Gastrocnemius medialis (tissue), 4 donors: ENCODE measurements around the gene ZNF43. TPM values are rescaled to one million over a fixed set of nuclear protein-coding genes. Genes with fewer than 3 reads are reported as not detected.

Experiments
- ATAC-seq, 2 donors: fragments of 150-250 bp; one replicate each; pipeline ENCODE4 v1.9.1; 2016
- DNase-seq, 2 donors: peaks; one replicate each; pipeline ENCODE4 v3.0.0-alpha.2; 2019
- H3K27ac ChIP-seq, 4 donors: fragments of 200-600 bp; sonication (generic); 1 replicate in 1 of 4; 2 replicates in 3 of 4; pipeline ENCODE4 v1.5.1; 2016 to 2018; ENCODE audit warnings: mild to moderate bottlenecking in 2 of 4, moderate library complexity in 1 of 4
- H3K27me3 ChIP-seq, 3 donors: fragments of 200-600 bp; sonication (generic) in 2 of 3; 1 replicate in 1 of 3; 2 replicates in 2 of 3; pipeline versions ENCODE4 v1.5.1 to v1.6.0; 2016 to 2019; ENCODE audit warnings: mild to moderate bottlenecking in 1 of 3, moderate library complexity in 1 of 3
- H3K36me3 ChIP-seq, 2 donors: fragments of 200-600 bp; sonication (generic) in 1 of 2; one replicate each; pipeline ENCODE4 v1.5.1; 2017 to 2018
- H3K4me1 ChIP-seq, 2 donors: fragments of 200-600 bp; sonication (generic) in 1 of 2; one replicate each; pipeline ENCODE4 v1.5.1; 2016 to 2017; ENCODE audit warnings: mild to moderate bottlenecking in 2 of 2
- H3K4me3 ChIP-seq, 4 donors: fragments of 200-600 bp; sonication (generic) in 3 of 4; 1 replicate in 1 of 4; 2 replicates in 3 of 4; pipeline ENCODE4 v1.5.1; 2016 to 2019; ENCODE audit warnings: mild to moderate bottlenecking in 2 of 4
- H3K9me3 ChIP-seq, 3 donors: fragments of 200-600 bp; sonication (generic) in 2 of 3; 1 replicate in 1 of 3; 2 replicates in 2 of 3; pipeline ENCODE4 v1.5.1; 2016 to 2019
- POLR2A ChIP-seq, 2 donors: fragments of 450-650 bp; IDR thresholded peaks; one replicate each; pipeline ENCODE4 v1.6.1; 2017; ENCODE audit warnings: antibody characterized with exemption in 2 of 2, mild to moderate bottlenecking in 2 of 2, moderate library complexity in 2 of 2
- in situ Hi-C, 4 donors: fragments of 200-750 bp; cut with MboI; loops; one replicate each; pipeline versions ENCODE4 v1.15.0 to v1.8.0; 2017; ENCODE audit warnings: low sequenced_read_pairs in 4 of 4
- intact Hi-C: fragments of 100-400 bp; cut with DNase I; formaldehyde crosslinking; loops from one replicate; pipeline ENCODE4 v1.15.1; 2023; ENCODE audit warnings: low total_unique reads
- total RNA-seq, 4 donors: library from RNA; depleted of rRNA; stranded (reverse); fragments of >200 nt; gene quantifications; one replicate each; pipeline versions ENCODE4 v1.1.0 to v1.2.3, GENCODE V29; 2016
- TF ChIP-seq, protein P1 (sequence below), 5 experiments: fragments of 450-650 bp in 3 of 5; fragments of 200-600 bp in 2 of 5; sonication (generic) in 2 of 5; IDR thresholded peaks in 4 of 5; conservative IDR thresholded peaks in 1 of 5; 1 replicate in 4 of 5; 2 replicates in 1 of 5; pipeline ENCODE4 v1.5.1; 2016 to 2019; ENCODE audit warnings: antibody characterized with exemption in 5 of 5, mild to moderate bottlenecking in 3 of 5, moderate library complexity in 3 of 5

Gene ZNF43
- total RNA-seq, 4 donors from 2014 or later, result 1.2 to 5.4 (median 3.0) TPM

- TF ChIP-seq, protein P1, sequence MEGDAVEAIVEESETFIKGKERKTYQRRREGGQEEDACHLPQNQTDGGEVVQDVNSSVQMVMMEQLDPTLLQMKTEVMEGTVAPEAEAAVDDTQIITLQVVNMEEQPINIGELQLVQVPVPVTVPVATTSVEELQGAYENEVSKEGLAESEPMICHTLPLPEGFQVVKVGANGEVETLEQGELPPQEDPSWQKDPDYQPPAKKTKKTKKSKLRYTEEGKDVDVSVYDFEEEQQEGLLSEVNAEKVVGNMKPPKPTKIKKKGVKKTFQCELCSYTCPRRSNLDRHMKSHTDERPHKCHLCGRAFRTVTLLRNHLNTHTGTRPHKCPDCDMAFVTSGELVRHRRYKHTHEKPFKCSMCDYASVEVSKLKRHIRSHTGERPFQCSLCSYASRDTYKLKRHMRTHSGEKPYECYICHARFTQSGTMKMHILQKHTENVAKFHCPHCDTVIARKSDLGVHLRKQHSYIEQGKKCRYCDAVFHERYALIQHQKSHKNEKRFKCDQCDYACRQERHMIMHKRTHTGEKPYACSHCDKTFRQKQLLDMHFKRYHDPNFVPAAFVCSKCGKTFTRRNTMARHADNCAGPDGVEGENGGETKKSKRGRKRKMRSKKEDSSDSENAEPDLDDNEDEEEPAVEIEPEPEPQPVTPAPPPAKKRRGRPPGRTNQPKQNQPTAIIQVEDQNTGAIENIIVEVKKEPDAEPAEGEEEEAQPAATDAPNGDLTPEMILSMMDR (IDR thresholded peaks at IDR 0.05 in 4 of 5, conservative IDR thresholded peaks at IDR 0.05 in 1 of 5), result no peak
- no peaks in the 10 kb centered on the region for H3K27me3 ChIP-seq
- H3K4me1 ChIP-seq, result no peaks in the 10 kb centered on the region
- H3K27ac ChIP-seq, result no peak overlapping the region
- H3K4me3 ChIP-seq, result no peak overlapping the region
- H3K9me3 ChIP-seq, result no peaks in the 10 kb centered on the region
- in situ Hi-C loops, result no loop called here
- H3K36me3 ChIP-seq, result peaks cover 0 to 12% of the 10 kb centered on the region in 2 donors
- ATAC-seq (no peak), DNase-seq (no peak)
- intact Hi-C loops, result no loop called here
These were observed 7.1 kb upstream of the ZNF43 start for GRCh38 chr19:21843081-21843480.

DNA sequence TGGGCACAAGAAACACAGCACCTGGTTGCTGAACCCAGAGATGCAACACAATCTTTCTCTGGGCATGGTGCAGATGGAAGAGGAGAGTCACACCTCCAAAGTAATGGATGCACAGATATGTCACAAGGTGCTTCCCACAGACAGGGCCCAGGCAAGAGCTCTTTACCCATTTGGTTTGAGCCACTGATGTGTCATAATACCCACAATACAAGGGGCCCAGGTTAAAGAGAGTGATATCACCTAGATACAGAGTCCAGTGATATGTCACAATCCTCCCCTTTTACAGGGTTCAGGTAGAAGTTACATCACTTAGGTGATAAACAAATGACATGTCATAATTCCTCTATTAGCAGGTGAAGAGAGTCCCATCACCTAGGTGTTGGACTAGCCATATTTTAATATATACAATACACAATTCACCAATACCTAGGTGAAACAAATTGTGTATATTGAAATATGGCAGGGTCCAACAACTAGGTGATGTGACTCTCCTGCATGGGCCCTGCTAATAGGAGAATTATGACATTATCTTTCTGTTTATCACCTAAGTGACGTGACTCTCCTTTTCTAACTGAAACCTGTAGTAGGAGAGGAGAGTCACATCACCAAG, 5.6 kb upstream of the ZNF43 start:
- intact Hi-C loops (no loop called here), in situ Hi-C loops (no loop called here)
- Histone ChIP-seq H3K4me1 (peaks cover 0 to under 1% of the 10 kb centered on the region in 2 donors), H3K4me3 (no peak overlapping the region), H3K36me3 (peaks cover 0 to 12% of the 10 kb centered on the region in 2 donors), H3K9me3 (no peaks in the 10 kb centered on the region), H3K27me3 (no peaks in the 10 kb centered on the region), H3K27ac (no peak overlapping the region)
- DNase-seq, result no peak
- no peak for ATAC-seq
- TF ChIP-seq POLR2A (IDR thresholded peaks at IDR 0.05), result no peak
- TF ChIP-seq, protein P1 (IDR thresholded peaks at IDR 0.05 in 4 of 5, conservative IDR thresholded peaks at IDR 0.05 in 1 of 5), result no peak

DNA sequence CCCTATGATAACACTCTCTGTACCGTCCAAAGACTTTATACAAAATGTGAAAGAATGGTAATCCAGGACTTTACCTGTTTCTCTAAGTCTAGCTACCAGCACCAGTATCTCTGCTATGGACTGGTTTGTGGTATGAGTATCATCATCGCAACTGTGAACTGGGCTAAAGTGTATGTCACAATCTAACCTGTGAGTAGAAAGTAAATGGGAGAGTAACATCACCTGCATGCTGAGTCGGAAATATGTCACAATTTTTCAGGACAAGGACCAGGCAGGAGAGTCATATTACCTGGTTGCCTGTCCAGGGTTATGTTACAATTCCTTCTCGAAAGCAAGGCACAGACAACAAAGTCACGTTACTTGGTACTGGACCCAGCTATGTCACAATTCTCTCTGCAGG, 5.1 kb upstream of the ZNF43 start:
- H3K27me3 ChIP-seq, result no peaks in the 10 kb centered on the region
- ATAC-seq, result no peak
- no peak for TF ChIP-seq POLR2A (IDR thresholded peaks at IDR 0.05)
- TF ChIP-seq, protein P1 (IDR thresholded peaks at IDR 0.05 in 4 of 5, conservative IDR thresholded peaks at IDR 0.05 in 1 of 5), result no peak
- no peak overlapping the region for H3K4me3 ChIP-seq
- DNase-seq, result no peak
- no peak overlapping the region for H3K27ac ChIP-seq
- in situ Hi-C loops, result no loop called here
- H3K36me3 ChIP-seq, result peaks cover 0 to 12% of the 10 kb centered on the region in 2 donors
- peaks cover 0 to 4% of the 10 kb centered on the region in 2 donors for H3K4me1 ChIP-seq
- intact Hi-C loops, result no loop called here
- no peaks in the 10 kb centered on the region for H3K9me3 ChIP-seq

GRCh38 chr19:21839976-21840375, 4.0 kb upstream of the ZNF43 start:
- in situ Hi-C loops, result loop anchor here in 1 of 4 donors (10.0 kb wide), 1 partner anchor 445 kb away; the partner anchor contains the start of gene ZNF493
- no peaks in the 10 kb centered on the region for H3K9me3 ChIP-seq
- DNase-seq (no peak), ATAC-seq (no peak)
- TF ChIP-seq, protein P1 (IDR thresholded peaks at IDR 0.05 in 4 of 5, conservative IDR thresholded peaks at IDR 0.05 in 1 of 5), result no peak
- TF ChIP-seq POLR2A (IDR thresholded peaks at IDR 0.05), result no peak
- no peak overlapping the region for H3K27ac ChIP-seq
- no peak overlapping the region for H3K4me3 ChIP-seq
- H3K27me3 ChIP-seq, result no peaks in the 10 kb centered on the region
- H3K4me1 ChIP-seq, result peaks cover 0 to 4% of the 10 kb centered on the region in 2 donors
- intact Hi-C loops, result loop anchor here (10.0 kb wide), 1 partner anchor 335 kb away; the partner anchor contains the start of gene ZNF429
- peaks cover 0 to 12% of the 10 kb centered on the region in 2 donors for H3K36me3 ChIP-seq
